HepG2 (cell line): ENCODE data around the gene NFX1.

Source experiments
- CC2D1A ChIP-seq: sonication (generic); formaldehyde crosslinking; IDR thresholded peaks from 2 replicates; pipeline ENCODE4 v1.8.1; 2023; ENCODE audit warnings: mild to moderate bottlenecking, missing genetic modification reagents
- PCBP1 ChIP-seq: fragments of 200-400 bp; formaldehyde crosslinking; IDR thresholded peaks from 2 replicates; pipeline ENCODE4 v1.6.1; 2017; ENCODE audit warnings: mild to moderate bottlenecking, low read depth, low read length, borderline replicate concordance
- SRF ChIP-seq: IDR thresholded peaks from 2 replicates; pipeline ENCODE4 v1.6.1; 2011; ENCODE audit warnings: mild to moderate bottlenecking, low read depth, low read length, moderate library complexity
- ZNF616 ChIP-seq: sonication (generic); formaldehyde crosslinking; IDR thresholded peaks from 2 replicates; pipeline ENCODE4 v1.5.0; 2020; ENCODE audit warnings: low read depth, mild to moderate bottlenecking, missing genetic modification reagents
- TF ChIP-seq, protein P1 (sequence below): sonication (generic); formaldehyde crosslinking; IDR thresholded peaks from 2 replicates; pipeline ENCODE4 v1.4.0; 2020; ENCODE audit warnings: mild to moderate bottlenecking, missing genetic modification reagents

DNA sequence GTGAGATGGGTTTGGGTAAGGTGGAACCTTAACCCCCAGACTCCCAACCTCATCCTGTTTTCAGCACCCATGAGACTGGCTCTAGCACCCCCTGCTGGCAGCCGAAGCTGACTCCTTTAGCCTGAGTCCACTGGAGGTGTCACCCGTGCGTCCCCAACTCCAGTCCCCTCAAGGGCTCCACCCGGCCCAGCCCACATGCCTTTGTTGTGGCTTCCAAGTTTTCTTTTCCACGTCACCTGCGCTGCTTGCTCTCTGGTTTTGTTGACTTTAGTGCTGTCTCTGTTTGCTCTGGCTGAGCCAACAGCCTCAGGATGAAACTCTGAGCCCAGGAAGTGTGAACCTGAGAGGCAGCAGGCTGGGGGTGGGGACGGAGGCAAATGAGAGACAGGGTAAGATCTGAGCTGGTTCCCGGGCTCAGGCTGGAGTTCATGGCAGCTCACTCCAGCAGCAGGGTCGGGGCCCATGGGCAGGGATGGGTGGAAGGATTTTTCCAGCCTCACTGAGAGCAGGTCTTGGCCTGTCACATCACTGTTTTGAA is 125.3 kb downstream of the NFX1 start:
- no peak for TF ChIP-seq CC2D1A (CRISPR knock-in tag)
- no peak for TF ChIP-seq SRF
- no peak for TF ChIP-seq ZNF616
- TF ChIP-seq PCBP1, result no peak
- TF ChIP-seq, protein P1, sequence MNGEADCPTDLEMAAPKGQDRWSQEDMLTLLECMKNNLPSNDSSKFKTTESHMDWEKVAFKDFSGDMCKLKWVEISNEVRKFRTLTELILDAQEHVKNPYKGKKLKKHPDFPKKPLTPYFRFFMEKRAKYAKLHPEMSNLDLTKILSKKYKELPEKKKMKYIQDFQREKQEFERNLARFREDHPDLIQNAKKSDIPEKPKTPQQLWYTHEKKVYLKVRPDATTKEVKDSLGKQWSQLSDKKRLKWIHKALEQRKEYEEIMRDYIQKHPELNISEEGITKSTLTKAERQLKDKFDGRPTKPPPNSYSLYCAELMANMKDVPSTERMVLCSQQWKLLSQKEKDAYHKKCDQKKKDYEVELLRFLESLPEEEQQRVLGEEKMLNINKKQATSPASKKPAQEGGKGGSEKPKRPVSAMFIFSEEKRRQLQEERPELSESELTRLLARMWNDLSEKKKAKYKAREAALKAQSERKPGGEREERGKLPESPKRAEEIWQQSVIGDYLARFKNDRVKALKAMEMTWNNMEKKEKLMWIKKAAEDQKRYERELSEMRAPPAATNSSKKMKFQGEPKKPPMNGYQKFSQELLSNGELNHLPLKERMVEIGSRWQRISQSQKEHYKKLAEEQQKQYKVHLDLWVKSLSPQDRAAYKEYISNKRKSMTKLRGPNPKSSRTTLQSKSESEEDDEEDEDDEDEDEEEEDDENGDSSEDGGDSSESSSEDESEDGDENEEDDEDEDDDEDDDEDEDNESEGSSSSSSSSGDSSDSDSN (CRISPR knock-in tag), result peak; percentile 70
